Neural progenitor cell (in vitro differentiated cells): ENCODE measurements around the gene CMPK2.

ENCODE experiments used
- EZH2phosphoT487 ChIP-seq: fragments of 200-600 bp; sonication (generic); IDR thresholded peaks from 2 replicates; pipeline ENCODE4 v1.6.1; 2017; ENCODE audit warnings: antibody characterized with exemption
- TF ChIP-seq, protein P1 (sequence below): fragments of 200-600 bp; sonication (generic); IDR thresholded peaks from 2 replicates; pipeline ENCODE4 v1.5.1; 2017; ENCODE audit warnings: antibody characterized with exemption, mild to moderate bottlenecking

DNA sequence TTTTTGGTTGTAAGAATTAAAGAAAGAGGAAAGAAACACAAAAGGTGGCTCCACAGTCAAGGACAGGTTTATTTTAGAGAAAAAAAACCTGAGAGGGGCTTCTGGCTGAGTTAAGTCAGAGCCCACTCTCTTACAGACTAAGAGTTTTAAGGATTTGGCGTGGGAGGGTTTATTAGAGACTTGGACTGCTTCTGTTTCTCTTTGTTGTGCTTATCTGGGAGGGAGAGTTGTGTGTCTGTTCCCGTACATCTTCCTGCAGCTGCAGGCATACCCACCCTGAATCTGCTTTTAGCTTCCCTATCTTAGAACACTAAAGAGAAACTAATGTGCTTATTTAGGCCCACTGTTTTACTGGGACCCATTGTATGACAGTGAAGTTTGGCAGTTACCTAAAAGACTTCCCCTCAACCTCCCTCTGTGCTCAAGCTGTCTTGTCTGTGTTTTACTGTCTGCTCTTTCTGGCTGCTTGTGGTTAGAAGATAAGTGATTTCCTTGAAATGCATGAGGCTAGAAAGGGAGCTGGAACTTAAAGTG is 14.6 kb upstream of the CMPK2 start:
- TF ChIP-seq, protein P1, sequence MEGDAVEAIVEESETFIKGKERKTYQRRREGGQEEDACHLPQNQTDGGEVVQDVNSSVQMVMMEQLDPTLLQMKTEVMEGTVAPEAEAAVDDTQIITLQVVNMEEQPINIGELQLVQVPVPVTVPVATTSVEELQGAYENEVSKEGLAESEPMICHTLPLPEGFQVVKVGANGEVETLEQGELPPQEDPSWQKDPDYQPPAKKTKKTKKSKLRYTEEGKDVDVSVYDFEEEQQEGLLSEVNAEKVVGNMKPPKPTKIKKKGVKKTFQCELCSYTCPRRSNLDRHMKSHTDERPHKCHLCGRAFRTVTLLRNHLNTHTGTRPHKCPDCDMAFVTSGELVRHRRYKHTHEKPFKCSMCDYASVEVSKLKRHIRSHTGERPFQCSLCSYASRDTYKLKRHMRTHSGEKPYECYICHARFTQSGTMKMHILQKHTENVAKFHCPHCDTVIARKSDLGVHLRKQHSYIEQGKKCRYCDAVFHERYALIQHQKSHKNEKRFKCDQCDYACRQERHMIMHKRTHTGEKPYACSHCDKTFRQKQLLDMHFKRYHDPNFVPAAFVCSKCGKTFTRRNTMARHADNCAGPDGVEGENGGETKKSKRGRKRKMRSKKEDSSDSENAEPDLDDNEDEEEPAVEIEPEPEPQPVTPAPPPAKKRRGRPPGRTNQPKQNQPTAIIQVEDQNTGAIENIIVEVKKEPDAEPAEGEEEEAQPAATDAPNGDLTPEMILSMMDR, result no peak
- no peak for TF ChIP-seq EZH2phosphoT487
